Endothelial cell (in vitro differentiated cells): ENCODE measurements around the gene PDLIM3. TPM values are rescaled to one million over a fixed set of nuclear protein-coding genes. Genes with fewer than 3 reads are reported as not detected.

ENCODE experiments used
- DNase-seq: peaks from one replicate; pipeline ENCODE4 v3.0.0; 2021; ENCODE audit warnings: low spot score
- H3K27ac Mint-ChIP-seq: one replicate; pipeline ENCODE4 v1.8.0; 2021; ENCODE audit warnings: mixed read lengths, inconsistent platforms; ENCODE audit not compliant: unreplicated experiment
- H3K27me3 Mint-ChIP-seq: one replicate; pipeline ENCODE4 v1.8.0; 2021; ENCODE audit warnings: mild to moderate bottlenecking, moderate library complexity, mixed read lengths, inconsistent platforms; ENCODE audit not compliant: unreplicated experiment
- H3K36me3 Mint-ChIP-seq: one replicate; pipeline ENCODE4 v1.8.0; 2021; ENCODE audit warnings: mild to moderate bottlenecking, low read depth, mixed read lengths, inconsistent platforms; ENCODE audit not compliant: unreplicated experiment
- H3K4me1 Mint-ChIP-seq: one replicate; pipeline ENCODE4 v1.8.0; 2021; ENCODE audit warnings: mild to moderate bottlenecking, mixed read lengths, inconsistent platforms; ENCODE audit not compliant: unreplicated experiment
- H3K4me3 Mint-ChIP-seq: one replicate; pipeline ENCODE4 v1.8.0; 2021; ENCODE audit warnings: mild to moderate bottlenecking, mixed read lengths, inconsistent platforms; ENCODE audit not compliant: unreplicated experiment
- H3K9me3 Mint-ChIP-seq: one replicate; pipeline ENCODE4 v1.8.0; 2021; ENCODE audit warnings: mixed read lengths, inconsistent platforms; ENCODE audit not compliant: unreplicated experiment
- CTCF ChIP-seq: fragments of 200-600 bp; sonication (generic); IDR thresholded peaks from one replicate; pipeline ENCODE4 v1.5.0; 2021; ENCODE audit warnings: antibody characterized with exemption; ENCODE audit not compliant: unreplicated experiment
- total RNA-seq: library from RNA; stranded (reverse); fragmentation: NEBNext Ultra II Directional; extraction: Animal tissue kit (Norgen Biotek cat#: 25700); gene quantifications from one replicate; pipeline ENCODE4 v1.2.1, GENCODE V29; 2021; ENCODE audit not compliant: unreplicated experiment

Gene PDLIM3
- total RNA-seq, 1 donor from 2014 or later, result 0.67 TPM

GRCh38 chr4:185456131-185456530, 79.2 kb downstream of the PDLIM3 start:
- Mint-ChIP-seq H3K4me3 (no peak overlapping the region), H3K27ac (no peak overlapping the region), H3K27me3 (no peaks in the 10 kb centered on the region), H3K4me1 (peaks cover 10% of the 10 kb centered on the region), H3K9me3 (no peaks in the 10 kb centered on the region), H3K36me3 (no peaks in the 10 kb centered on the region)
- TF ChIP-seq CTCF, result no peak
- DNase-seq, result no peak

Other genes with a start within 250 kb of the PDLIM3 start
- 0.92 TPM for gene LRP2BP, start 139.6 kb downstream of the PDLIM3 start, total RNA-seq
- gene ANKRD37, start 138.7 kb downstream of the PDLIM3 start, total RNA-seq, result 2.6 TPM
- gene UFSP2, start 109.5 kb downstream of the PDLIM3 start, total RNA-seq, result 27.4 TPM
- 0.67 TPM for gene CCDC110, start 63.8 kb downstream of the PDLIM3 start, total RNA-seq